GM21528 (cell line): ENCODE results near the gene CDSN.
"Not testable (repeated sequence)": the region's sequence is repeated elsewhere in the genome, so short reads cannot be mapped to it uniquely, and the experiment has no call there.

ENCODE experiments used
- ATAC-seq: cut with Tn5 transposase; IDR thresholded peaks from one replicate; pipeline ENCODE4 v1.9.1; 2021; ENCODE audit warnings: mild to moderate bottlenecking, moderate library complexity; ENCODE audit not compliant: unreplicated experiment, low FRiP score

Gene CDSN

GRCh38 chr6:31090275-31090972, 29.8 kb downstream of the CDSN start:
- no peak for ATAC-seq

DNA sequence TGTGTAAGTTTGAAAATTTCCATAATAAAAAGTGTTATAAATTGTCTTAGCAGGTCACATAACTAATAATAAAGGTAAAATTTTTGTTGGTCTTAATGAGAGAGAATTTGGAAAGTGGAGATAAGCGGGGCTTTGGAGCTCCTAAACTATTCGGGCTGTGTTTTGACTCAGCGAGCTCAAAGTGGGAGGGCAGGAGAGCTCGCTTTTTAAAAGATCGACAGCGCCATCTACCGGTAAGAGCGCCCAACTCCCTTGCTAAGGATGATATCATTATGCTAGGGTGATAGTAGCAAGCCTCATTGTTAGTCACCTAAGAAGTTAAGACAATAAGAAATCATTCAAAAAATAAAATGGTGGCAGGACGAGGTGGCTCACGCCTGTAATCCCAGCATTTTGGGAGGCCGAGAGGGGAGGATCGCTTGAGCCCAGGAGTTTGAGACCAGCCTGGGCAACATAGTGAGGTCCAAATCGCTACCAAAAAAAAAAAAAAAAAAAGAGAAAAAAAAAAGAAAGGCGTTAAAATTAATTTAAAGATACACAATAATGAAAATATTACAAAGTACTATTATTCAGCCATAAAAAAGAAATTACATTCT, 32.7 kb downstream of the CDSN start:
- ATAC-seq = no peak

DNA sequence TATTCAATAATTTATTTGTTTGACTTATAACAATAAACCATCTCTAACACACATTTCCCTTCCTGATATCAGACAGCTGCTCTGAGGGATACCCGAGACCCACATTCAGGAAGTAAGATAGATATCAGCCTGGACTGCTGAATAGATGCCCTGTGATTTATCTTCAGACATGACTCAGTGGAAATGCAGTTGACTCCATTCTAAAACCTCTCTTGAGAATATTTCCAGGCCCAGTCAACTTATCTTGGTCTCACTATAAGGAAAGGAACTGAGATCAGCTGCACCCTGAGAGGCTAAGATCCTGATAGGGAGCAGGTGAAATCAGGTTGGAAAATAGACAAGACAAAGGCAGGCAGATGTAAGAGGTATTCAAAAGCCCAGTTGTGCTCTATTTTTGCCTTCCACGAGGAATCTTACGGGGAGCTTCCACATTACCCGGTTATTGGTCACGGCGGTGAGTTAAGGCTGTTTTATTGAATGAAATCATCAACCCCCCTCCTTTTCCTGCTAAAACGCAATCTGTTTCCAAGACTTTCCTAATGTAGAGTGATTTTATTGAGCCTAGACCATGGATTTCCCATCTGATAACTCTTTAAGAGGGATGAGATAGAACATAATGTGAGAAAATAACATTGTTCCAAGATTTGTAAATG, 33.3 kb downstream of the CDSN start:
- ATAC-seq = no peak

DNA sequence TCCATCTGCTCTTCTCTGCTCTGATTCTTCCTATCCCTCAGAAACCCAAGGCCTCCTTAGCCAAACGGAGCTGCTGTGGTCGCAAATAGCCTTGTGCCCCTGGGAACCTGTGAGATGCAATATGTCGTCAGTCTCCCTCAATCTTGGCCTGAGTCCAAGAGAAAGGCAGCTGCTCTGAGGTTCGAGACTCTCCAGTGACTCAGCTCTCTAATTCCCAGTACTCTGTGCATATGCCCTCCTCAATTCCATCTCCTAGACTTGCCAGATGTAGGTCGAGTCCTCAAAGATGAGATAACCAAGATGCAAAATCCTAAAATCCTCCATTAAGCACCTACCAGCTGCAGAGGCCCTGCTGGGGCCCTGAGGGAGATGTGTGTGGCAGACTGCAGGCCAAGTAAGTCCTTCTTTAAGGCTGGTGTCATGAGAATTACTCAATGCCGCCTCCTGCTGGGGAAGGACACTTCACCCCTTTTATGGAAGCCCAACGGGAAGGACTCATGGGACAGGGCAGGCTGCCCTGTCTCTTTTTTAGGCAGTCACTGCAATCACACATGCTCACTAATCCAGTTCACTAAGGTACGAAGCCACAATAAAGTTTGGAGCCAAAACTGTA, 36.4 kb downstream of the CDSN start:
- ATAC-seq = no peak

DNA sequence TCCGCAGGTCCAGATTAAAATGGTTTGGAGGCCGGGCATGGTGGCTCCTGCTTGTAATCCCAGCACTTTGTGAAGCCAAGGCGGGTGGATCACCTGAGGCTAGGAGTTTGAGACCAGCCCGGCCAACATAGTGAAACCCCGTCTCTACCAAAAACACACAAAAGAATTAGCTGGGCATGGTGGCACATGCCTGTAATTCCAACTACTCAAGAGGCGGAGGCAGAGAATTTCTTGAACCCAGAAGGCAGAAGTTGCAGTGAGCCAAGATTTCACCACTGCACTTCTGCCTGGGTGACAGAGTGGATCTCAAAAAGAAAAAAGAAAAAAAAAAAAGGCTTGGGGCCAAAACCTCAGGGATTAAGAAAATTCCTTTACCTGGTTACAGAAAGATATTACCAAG, 38.4 kb downstream of the CDSN start:
- no peak for ATAC-seq

- ATAC-seq = no peak
Observed at GRCh38 chr6:31079656-31080261, 40.5 kb downstream of the CDSN start.

GRCh38 chr6:31076611-31077010, 43.6 kb downstream of the CDSN start:
- no peak for ATAC-seq

- ATAC-seq = no peak
Observed at GRCh38 chr6:31075528-31075927, 44.7 kb downstream of the CDSN start.

DNA sequence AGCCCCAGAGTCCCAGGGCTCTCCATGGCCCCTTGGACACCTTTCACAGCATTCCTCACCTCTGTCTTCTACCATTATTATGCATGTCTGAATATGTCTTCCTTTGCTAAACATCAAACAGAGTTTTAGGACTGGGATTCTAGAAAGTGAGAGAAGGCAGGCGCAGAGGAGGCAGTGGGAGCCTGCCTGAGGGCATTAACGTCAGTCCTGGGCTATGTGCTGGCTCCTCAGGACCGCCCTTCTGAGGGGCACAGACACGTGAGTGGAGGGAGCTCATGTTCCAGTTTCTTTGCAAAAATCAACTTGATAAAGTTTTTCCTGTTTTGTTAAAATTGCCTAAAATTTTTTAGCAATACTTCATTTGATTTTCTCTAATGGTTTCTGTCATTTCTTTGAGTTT, 45.8 kb downstream of the CDSN start:
- ATAC-seq = no peak

DNA sequence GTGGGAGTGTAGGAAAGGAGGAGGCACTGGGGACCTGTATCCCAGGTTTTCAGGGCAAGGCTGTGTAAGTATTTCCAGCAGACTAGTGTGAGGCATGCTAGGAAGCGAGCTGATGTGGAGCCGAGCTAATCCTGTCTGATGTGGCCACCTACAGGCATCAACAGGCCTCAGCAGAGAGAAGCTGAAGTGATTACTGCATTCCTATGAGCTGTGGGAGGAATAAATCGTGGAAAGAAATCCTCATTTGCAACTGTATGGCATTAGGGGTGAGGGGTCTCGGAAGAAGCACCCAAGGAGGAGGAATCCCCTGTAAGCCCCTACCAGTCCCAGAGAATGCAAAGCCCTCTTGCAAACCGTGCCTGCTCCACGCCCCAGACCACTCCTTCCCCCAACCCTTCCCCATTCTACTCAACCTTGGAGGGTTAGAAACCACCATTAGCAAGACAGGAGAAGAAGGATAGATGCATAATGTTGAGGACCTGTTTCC, 49.5 kb downstream of the CDSN start:
- no peak for ATAC-seq

DNA sequence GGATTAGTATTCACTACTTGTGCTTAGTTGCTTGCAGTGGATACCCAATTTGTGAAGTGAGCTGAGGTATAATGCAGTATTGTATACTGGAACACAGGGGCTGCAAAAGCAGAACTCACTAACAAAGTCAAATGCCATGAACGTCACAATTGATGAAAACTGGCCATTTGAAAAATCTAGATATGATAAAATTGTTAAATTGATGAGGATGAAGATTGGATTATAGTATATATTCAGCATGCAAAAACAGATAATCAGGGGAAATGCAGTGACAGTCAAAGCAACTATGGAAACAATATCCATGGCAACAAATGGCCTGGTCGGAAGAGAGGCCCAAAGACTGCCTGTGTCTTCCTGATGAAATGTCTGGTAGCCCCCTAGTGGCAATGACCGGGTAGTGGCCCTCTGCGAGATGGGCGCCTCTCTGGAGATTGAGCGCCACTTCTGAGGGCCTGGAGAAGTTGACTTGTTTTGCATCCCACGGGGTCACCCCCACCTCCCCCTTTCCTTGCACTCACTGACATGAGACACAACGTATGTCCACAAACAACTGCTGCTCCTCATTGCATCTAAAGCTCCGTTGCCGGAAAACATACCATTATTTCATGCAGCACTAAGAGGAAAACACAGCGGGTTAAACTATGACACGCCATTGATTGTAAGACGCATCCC, 51.4 kb downstream of the CDSN start:
- ATAC-seq = no peak

DNA sequence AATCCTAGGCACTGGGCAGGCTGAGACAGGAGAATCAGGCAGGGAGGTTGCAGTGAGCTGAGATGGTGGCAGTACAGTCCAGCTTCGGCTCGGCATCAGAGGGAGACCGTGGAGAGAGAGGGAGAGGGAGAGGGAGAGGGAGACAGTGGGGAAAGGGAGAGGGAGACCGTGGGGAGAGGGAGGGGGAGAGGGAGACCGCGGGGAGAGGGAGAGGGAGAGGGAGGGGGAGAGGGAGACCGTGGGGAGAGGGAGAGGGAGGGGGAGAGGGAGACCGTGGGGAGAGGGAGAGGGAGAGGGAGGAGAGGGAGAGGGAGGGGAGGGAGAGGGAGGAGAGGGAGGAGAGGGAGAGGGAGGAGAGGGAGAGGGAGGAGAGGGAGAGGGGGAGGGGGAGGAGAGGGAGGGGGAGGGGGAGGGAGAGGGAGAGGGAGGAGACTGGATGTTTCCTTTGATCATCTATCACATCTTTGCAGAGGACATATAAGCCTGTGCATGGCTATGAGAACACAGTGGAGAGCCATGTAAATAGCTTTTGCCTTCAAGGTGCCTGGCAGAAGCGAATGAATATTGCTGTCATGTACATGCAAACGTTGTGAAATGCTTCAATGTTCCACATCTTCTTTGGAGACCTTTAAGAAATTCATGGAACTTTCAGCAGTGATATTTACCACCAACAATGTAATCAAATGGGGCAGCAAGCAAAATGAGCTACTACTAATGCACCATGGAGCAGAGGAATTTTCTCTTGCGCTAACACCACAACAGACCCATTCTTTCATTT, 52.2 kb downstream of the CDSN start:
- ATAC-seq = not testable (repeated sequence)

- ATAC-seq = not testable (repeated sequence)
Observed at GRCh38 chr6:31067028-31067427, 53.2 kb downstream of the CDSN start.

DNA sequence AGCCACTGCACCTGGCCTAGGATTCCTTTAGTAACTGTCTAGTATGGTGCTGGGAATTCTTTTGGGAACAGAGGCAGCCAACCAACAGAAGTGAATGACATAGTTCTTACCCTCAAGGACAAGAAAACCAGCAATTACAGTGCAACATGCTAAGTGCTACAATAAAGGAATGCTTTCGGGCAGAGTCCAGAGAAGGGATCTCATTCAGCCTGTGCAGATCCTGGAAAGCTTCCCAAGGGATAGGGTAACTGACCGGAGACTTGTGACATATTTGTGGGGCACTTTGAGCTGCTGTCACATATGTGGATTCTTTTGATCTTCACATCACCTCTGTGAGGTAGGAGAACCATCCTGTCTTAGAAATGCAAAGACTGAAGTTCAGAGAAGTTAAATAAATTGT, 54.7 kb downstream of the CDSN start:
- no peak for ATAC-seq
